K562 (cell line): ENCODE results near the gene UQCRC1. TPM values are rescaled to one million over a fixed set of nuclear protein-coding genes. Genes with fewer than 3 reads are reported as not detected.

ENCODE experiments used
- ATAC-seq: fragments of 200-7000 bp; cut with Tn5 transposase; 3 replicates; pipeline ENCODE4 v1.9.1; 2020; ENCODE audit warnings: moderate library complexity
- BruUV-seq: library from RNA; stranded (reverse); fragments of 400-500 nt; replicated peaks from 2 replicates; lab custom pipeline; 2021; lab: Mats Ljungman, UMichigan
- CTCF ChIA-PET: fragments of 300-600 bp; formaldehyde crosslinking; extraction: SDS; loops from one replicate; lab custom pipeline; 2021; ENCODE audit warnings: low intra/inter-chr PET ratio; lab: Yijun Ruan, JAX
- POLR2A ChIA-PET: fragments of 300-600, 350-650 bp; sonication (Branson Sonifier 250); formaldehyde crosslinking; extraction: SDS; loops from one replicate; lab custom pipeline; 2021; ENCODE audit warnings: antibody characterized with exemption, inconsistent platforms; lab: Yijun Ruan, JAX
- DNase-seq, 4 experiments: peaks; one replicate each; pipeline versions ENCODE4 v3.0.0 to v3.0.0-alpha.2; 2011 to 2018; ENCODE audit warnings: low spot score in 3 of 4, mixed read lengths in 3 of 4; ENCODE audit errors: extremely low read depth in 1 of 4
- FAIRE-seq: peaks from 2 replicates; lab custom pipeline; 2011; peaks lifted over from hg19 to GRCh38; lab: Jason Lieb, UNC
- H2AFZ ChIP-seq: 2 replicates; pipeline ENCODE4 v1.6.0; 2011; ENCODE audit warnings: low read depth, low read length, control low read depth, inconsistent platforms
- H3K27ac ChIP-seq: fragments of 200-600 bp; 3 replicates; pipeline ENCODE4 v1.8.0; 2011; ENCODE audit warnings: low read depth, mild to moderate bottlenecking, control low read depth, inconsistent platforms, low read length, moderate library complexity, mixed read lengths; ENCODE audit errors: extremely low read depth
- H3K27me3 ChIP-seq, 2 experiments: fragments of 300-600 bp in 1 of 2; 2 replicates in 1 of 2; 3 replicates in 1 of 2; pipeline versions ENCODE4 v1.6.0 to v1.8.0; 2011; ENCODE audit warnings: inconsistent platforms in 2 of 2, low read length in 2 of 2, mild to moderate bottlenecking in 1 of 2, mixed read lengths in 1 of 2, moderate library complexity in 1 of 2; ENCODE audit not compliant: control insufficient read depth in 2 of 2, insufficient read depth in 2 of 2
- H3K36me3 ChIP-seq: fragments of 300-600 bp; 3 replicates; pipeline ENCODE4 v1.8.0; 2011; ENCODE audit warnings: mild to moderate bottlenecking, low read length, inconsistent platforms; ENCODE audit not compliant: control insufficient read depth, insufficient read depth
- H3K4me1 ChIP-seq, 2 experiments: fragments of 200-600 bp in 1 of 2; replicated peaks in 1 of 2; 2 replicates in 1 of 2; 3 replicates in 1 of 2; pipeline versions ENCODE4 v1.5.1 to v1.8.0; 2011; ENCODE audit warnings: inconsistent platforms in 2 of 2, low read length in 2 of 2, mild to moderate bottlenecking in 1 of 2, mixed read lengths in 1 of 2, moderate library complexity in 1 of 2; ENCODE audit not compliant: control insufficient read depth in 2 of 2, insufficient read depth in 2 of 2
- H3K4me2 ChIP-seq: 2 replicates; pipeline ENCODE4 v1.6.1; 2011; ENCODE audit warnings: low read length, control low read depth, inconsistent platforms, mixed read lengths; ENCODE audit not compliant: insufficient read depth
- H3K4me3 ChIP-seq: fragments of 200-600 bp; sonication (generic), shearing (Covaris generic); 2 replicates; pipeline ENCODE4 v1.5.1; 2016; ENCODE audit warnings: control low read depth, inconsistent platforms
- H3K79me2 ChIP-seq: fragments of 200-600 bp; 3 replicates; pipeline ENCODE4 v1.8.0; 2011; ENCODE audit warnings: low read length, inconsistent platforms; ENCODE audit not compliant: control insufficient read depth, insufficient read depth
- H3K9ac ChIP-seq, 2 experiments: 2 replicates each; pipeline versions ENCODE4 v1.6.0 to v1.6.1; 2011; ENCODE audit warnings: low read depth in 2 of 2, low read length in 2 of 2, control low read depth in 1 of 2, inconsistent platforms in 1 of 2, mild to moderate bottlenecking in 1 of 2, mixed read lengths in 1 of 2; ENCODE audit not compliant: insufficient read depth in 1 of 2
- H3K9me1 ChIP-seq: one replicate; pipeline ENCODE4 v1.6.0; 2011; ENCODE audit warnings: inconsistent platforms, mild to moderate bottlenecking, low read length, moderate library complexity; ENCODE audit not compliant: control insufficient read depth, insufficient read depth
- H3K9me3 ChIP-seq: replicated peaks from 2 replicates; pipeline ENCODE4 v1.5.1; 2011; ENCODE audit warnings: low read depth, low read length, inconsistent platforms; ENCODE audit not compliant: control insufficient read depth, insufficient read depth
- H4K20me1 ChIP-seq: replicated peaks from 2 replicates; pipeline ENCODE4 v1.6.1; 2011; ENCODE audit warnings: low read length, inconsistent platforms, mixed read lengths; ENCODE audit not compliant: control insufficient read depth, insufficient read depth
- CHCHD3 ChIP-seq: fragments of 250-450 bp; sonication (Bioruptor Pico); IDR thresholded peaks from 2 replicates; pipeline ENCODE4 v2.1.2; 2022; ENCODE audit warnings: mild to moderate bottlenecking
- HIVEP1 ChIP-seq: fragments of 250-450 bp; sonication (Bioruptor Pico); IDR thresholded peaks from 2 replicates; pipeline ENCODE4 v1.4.0; 2020; ENCODE audit warnings: mild to moderate bottlenecking
- KAT8 ChIP-seq: fragments of 450-650 bp; IDR thresholded peaks from 2 replicates; pipeline ENCODE4 v1.6.1; 2016; ENCODE audit warnings: low read depth, mild to moderate bottlenecking
- NELFE ChIP-seq: IDR thresholded peaks from 2 replicates; pipeline ENCODE4 v1.6.1; 2011; ENCODE audit warnings: mild to moderate bottlenecking; ENCODE audit not compliant: insufficient read depth, insufficient read length
- NFIX ChIP-seq: fragments of 250-450 bp; sonication (Bioruptor Pico); IDR thresholded peaks from 2 replicates; pipeline ENCODE4 v1.4.0; 2020; ENCODE audit warnings: low read depth, mild to moderate bottlenecking, moderate library complexity
- RHOXF2B ChIP-seq: fragments of 250-450 bp; sonication (Bioruptor Pico); conservative IDR thresholded peaks from 2 replicates; pipeline ENCODE4 v1.5.1; 2021
- ZFP1 ChIP-seq: fragments of 450-650 bp; formaldehyde crosslinking; IDR thresholded peaks from 2 replicates; pipeline ENCODE4 v1.4.0; 2020; ENCODE audit warnings: mild to moderate bottlenecking, mixed read lengths
- ZNF263 ChIP-seq: sonication (generic); formaldehyde crosslinking; IDR thresholded peaks from 2 replicates; pipeline ENCODE4 v1.8.0; 2022; ENCODE audit warnings: mild to moderate bottlenecking, missing genetic modification reagents, borderline replicate concordance
- WGBS: fragments of 100-300 bp; shearing (Covaris generic); methylation state at CpG from one replicate; pipeline ENCODE4 v1.1.6; 2016; ENCODE audit warnings: low coverage, mixed read lengths; ENCODE audit not compliant: insufficient coverage; ENCODE audit errors: missing lambda C conversion rate; 5-methylcytosine and 5-hydroxymethylcytosine counted together
- in situ Hi-C: fragments of 300-500 bp; cut with MboI; formaldehyde crosslinking; loops from 4 replicates; pipeline ENCODE4 v1.15.0; 2018; ENCODE audit warnings: inconsistent platforms, mixed read lengths
- intact Hi-C: fragments of 100-400 bp; cut with micrococcal nuclease; formaldehyde crosslinking; loops from 2 replicates; pipeline ENCODE4 v1.14.2; 2022
- polyA plus RNA-seq, 8 experiments: library from polyadenylated mRNA; depleted of rRNA in 4 of 8; stranded (reverse) in 5 of 8; unstranded in 3 of 8; fragments of >200 nt; fragmentation: Nextera tagmentation in 2 of 8; fragmentation: Illumina TruSeq in 1 of 8; extraction: Ambion mirVana in 2 of 8; extraction: Trizol in 1 of 8; gene quantifications; 2 replicates each; pipeline versions ENCODE4 v1.2.1 to v1.2.3, GENCODE V29; 2011 to 2014; ENCODE audit warnings: inconsistent platforms in 1 of 8, missing spikeins in 1 of 8
- total RNA-seq, 7 experiments: library from RNA; depleted of rRNA in 6 of 7; stranded (reverse); fragments of >200 nt in 6 of 7; fragmentation: Illumina TruSeq in 2 of 7; extraction: Trizol in 2 of 7; gene quantifications; 2 replicates each; pipeline versions ENCODE4 v1.2.1 to v1.2.3, GENCODE V29; 2011 to 2021; ENCODE audit warnings: low replicate concordance in 1 of 7
- TF ChIP-seq, protein P1 (sequence below): fragments of 450-650 bp; formaldehyde crosslinking; IDR thresholded peaks from 2 replicates; pipeline ENCODE4 v1.4.0; 2020; ENCODE audit warnings: mild to moderate bottlenecking, mixed read lengths
- TF ChIP-seq, protein P2 (sequence below): fragments of 250-450 bp; sonication (Bioruptor Pico); IDR thresholded peaks from 2 replicates; pipeline ENCODE4 v1.5.1; 2021; ENCODE audit warnings: mild to moderate bottlenecking
- TF ChIP-seq, protein P3 (sequence below): IDR thresholded peaks from 2 replicates; pipeline ENCODE4 v1.6.1; 2016; ENCODE audit warnings: missing genetic modification characterization, missing compliant biosample characterization

The UQCRC1 gene
- total and polyA plus RNA-seq, 9 of the 15 experiments (the other 6 are each of a cell fraction or from before 2014, with no cell fraction given): 125 to 424 (median 268) TPM

DNA sequence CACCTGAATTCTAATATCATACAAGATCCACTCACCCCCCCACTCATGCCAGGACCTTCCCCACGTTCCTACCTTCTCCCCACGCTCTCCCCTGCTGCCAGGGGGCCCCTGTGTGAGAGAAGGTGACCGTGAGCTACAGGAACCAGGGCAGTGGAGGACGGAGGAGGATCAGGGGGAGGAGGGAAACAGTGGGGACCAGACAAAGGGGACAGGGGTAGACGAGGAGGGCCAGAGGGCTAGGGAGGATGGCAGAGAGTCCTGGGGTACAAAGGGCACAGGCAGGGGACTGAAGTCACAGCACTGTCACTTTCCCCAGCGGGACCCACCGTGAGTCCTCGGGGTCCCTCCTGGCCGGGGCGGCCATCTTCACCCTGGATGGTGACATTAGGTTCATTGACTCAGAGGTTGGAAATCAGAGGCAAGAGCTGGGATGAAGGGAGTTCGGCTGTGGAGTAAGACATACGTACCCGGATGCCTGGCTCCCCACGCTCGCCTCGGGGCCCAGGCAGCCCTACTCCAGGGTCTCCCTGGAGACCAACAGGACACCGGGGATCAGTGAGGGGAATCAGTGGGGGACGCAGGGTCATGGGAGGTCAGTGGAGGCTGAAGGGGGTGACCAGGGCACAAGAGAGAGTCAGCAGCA is 39.5 kb downstream of the UQCRC1 start:
- no peak overlapping the region for H3K4me2 ChIP-seq
- no peaks in the 10 kb centered on the region for H3K9me1 ChIP-seq
- H3K27ac ChIP-seq: no peak overlapping the region
- H3K27me3 ChIP-seq: no peaks in the 10 kb centered on the region
- TF ChIP-seq ZNF263 (CRISPR knock-in tag): peak; percentile 65
- TF ChIP-seq, protein P1, sequence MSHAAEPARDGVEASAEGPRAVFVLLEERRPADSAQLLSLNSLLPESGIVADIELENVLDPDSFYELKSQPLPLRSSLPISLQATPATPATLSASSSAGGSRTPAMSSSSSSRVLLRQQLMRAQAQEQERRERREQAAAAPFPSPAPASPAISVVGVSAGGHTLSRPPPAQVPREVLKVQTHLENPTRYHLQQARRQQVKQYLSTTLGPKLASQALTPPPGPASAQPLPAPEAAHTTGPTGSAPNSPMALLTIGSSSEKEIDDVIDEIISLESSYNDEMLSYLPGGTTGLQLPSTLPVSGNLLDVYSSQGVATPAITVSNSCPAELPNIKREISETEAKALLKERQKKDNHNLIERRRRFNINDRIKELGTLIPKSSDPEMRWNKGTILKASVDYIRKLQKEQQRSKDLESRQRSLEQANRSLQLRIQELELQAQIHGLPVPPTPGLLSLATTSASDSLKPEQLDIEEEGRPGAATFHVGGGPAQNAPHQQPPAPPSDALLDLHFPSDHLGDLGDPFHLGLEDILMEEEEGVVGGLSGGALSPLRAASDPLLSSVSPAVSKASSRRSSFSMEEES (CRISPR knock-in tag): no peak
- TF ChIP-seq, all 486 proteins: peak for 1
- H3K4me1 ChIP-seq: peaks cover 0 to 21% of the 10 kb centered on the region in 2 experiments; a peak in 2 of 5 replicates
- H3K4me3 ChIP-seq: no peak overlapping the region
- POLR2A ChIA-PET: no interaction called here
- no peaks in the 10 kb centered on the region for H3K9me3 ChIP-seq
- no peak overlapping the region for H3K9ac ChIP-seq
- DNase-seq: no peak
- H3K36me3 ChIP-seq: no peaks in the 10 kb centered on the region
- BruUV-seq: no TSS peak
- H2AFZ ChIP-seq: no peak overlapping the region
- CTCF ChIA-PET: no interaction called here
- no peak for ATAC-seq
- H4K20me1 ChIP-seq: no peaks in the 10 kb centered on the region
- intact Hi-C loops: no loop called here
- WGBS: 40% methylated on average over 7 of the region's 18 CpGs
- no peaks in the 10 kb centered on the region for H3K79me2 ChIP-seq
- FAIRE-seq: no peak
- in situ Hi-C loops: no loop called here

DNA sequence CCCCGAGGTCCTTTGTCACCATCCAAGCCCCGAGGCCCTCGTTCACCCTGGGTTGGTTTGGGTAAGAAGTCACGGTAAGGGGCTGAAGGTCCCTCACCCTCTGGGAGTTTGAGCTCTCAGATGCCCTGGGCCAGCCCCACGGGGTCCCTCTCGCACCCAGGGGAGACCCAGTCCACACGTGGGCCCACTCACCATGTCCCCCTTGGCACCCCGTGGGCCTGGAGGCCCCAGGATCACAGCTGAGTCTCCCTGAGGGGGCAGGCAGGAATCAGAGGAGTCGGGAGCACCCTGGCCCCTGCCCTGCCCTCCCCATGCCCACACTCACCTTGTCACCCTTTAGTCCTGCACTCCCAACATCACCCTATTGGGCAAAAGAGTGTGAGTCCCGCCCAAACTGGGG is 40.0 kb downstream of the UQCRC1 start:
- ChIA-PET CTCF (no interaction called here), POLR2A (interaction anchor here (0.5 kb wide), 1 partner anchor 22 kb away, joined by 3 read pairs; no protein-coding TSS in a partner anchor)
- H3K27ac ChIP-seq: no peak overlapping the region
- BruUV-seq: no TSS peak
- DNase-seq (no peak), FAIRE-seq (no peak), ATAC-seq (no peak)
- no peaks in the 10 kb centered on the region for H4K20me1 ChIP-seq
- no peak overlapping the region for H3K4me3 ChIP-seq
- no peak overlapping the region for H3K4me2 ChIP-seq
- intact Hi-C loops (no loop called here), in situ Hi-C loops (no loop called here)
- H3K9me1 ChIP-seq: no peaks in the 10 kb centered on the region
- WGBS: 34% methylated on average over 7 of the region's 10 CpGs
- peaks cover 0 to 26% of the 10 kb centered on the region in 2 experiments; a peak in 2 of 5 replicates for H3K4me1 ChIP-seq
- H3K36me3 ChIP-seq: no peaks in the 10 kb centered on the region
- no peaks in the 10 kb centered on the region for H3K9me3 ChIP-seq
- no peaks in the 10 kb centered on the region for H3K27me3 ChIP-seq
- no peak overlapping the region for H2AFZ ChIP-seq
- no peaks in the 10 kb centered on the region for H3K79me2 ChIP-seq
- peak overlapping the region in 1 of 2 experiments; percentile 17; a peak in 1 of 4 replicates for H3K9ac ChIP-seq
- TF ChIP-seq HIVEP1 (CRISPR knock-in tag): no peak
- TF ChIP-seq CHCHD3 (CRISPR knock-in tag): no peak
- TF ChIP-seq NELFE: no peak
- TF ChIP-seq, protein P2, sequence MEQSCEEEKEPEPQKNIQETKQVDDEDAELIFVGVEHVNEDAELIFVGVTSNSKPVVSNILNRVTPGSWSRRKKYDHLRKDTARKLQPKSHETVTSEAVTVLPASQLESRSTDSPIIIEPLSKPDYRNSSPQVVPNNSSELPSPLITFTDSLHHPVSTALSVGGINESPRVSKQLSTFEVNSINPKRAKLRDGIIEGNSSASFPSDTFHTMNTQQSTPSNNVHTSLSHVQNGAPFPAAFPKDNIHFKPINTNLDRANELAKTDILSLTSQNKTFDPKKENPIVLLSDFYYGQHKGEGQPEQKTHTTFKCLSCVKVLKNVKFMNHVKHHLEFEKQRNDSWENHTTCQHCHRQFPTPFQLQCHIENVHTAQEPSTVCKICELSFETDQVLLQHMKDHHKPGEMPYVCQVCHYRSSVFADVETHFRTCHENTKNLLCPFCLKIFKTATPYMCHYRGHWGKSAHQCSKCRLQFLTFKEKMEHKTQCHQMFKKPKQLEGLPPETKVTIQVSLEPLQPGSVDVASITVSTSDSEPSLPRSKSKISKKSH (CRISPR knock-in tag): no peak
- no peak for TF ChIP-seq NFIX (CRISPR knock-in tag)
- no peak for TF ChIP-seq ZFP1
- TF ChIP-seq KAT8: no peak
- TF ChIP-seq, protein P3, sequence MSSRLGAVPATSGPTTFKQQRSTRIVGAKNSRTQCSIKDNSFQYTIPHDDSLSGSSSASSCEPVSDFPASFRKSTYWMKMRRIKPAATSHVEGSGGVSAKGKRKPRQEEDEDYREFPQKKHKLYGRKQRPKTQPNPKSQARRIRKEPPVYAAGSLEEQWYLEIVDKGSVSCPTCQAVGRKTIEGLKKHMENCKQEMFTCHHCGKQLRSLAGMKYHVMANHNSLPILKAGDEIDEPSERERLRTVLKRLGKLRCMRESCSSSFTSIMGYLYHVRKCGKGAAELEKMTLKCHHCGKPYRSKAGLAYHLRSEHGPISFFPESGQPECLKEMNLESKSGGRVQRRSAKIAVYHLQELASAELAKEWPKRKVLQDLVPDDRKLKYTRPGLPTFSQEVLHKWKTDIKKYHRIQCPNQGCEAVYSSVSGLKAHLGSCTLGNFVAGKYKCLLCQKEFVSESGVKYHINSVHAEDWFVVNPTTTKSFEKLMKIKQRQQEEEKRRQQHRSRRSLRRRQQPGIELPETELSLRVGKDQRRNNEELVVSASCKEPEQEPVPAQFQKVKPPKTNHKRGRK (tag): no peak
- no peak for TF ChIP-seq RHOXF2B (CRISPR knock-in tag)
